Activated CD8-positive, alpha-beta T cell treated with anti-CD3 and anti-CD28 coated beads for 36 hours (primary cell): ENCODE data around the gene SETD1A. TPM values are rescaled to one million over a fixed set of nuclear protein-coding genes. Genes with fewer than 3 reads are reported as not detected.

Source experiments
- ATAC-seq: fragments of 200-7000 bp; cut with Tn5 transposase; one replicate; pipeline ENCODE4 v1.10.0; 2021; ENCODE audit warnings: mild to moderate bottlenecking, moderate library complexity
- CTCF ChIA-PET: fragments of 350-600 bp; sonication (Branson Sonifier 250); formaldehyde crosslinking; loops from one replicate; lab custom pipeline; 2021; ENCODE audit warnings: antibody characterized with exemption; lab: Charles Lee
- POLR2A ChIA-PET: fragments of 350-600 bp; sonication (Branson Sonifier 250); formaldehyde crosslinking; loops from one replicate; lab custom pipeline; 2021; ENCODE audit warnings: antibody characterized with exemption; lab: Charles Lee
- DNase-seq: peaks from one replicate; pipeline ENCODE4 v3.0.0-alpha.2; 2020
- H3K27ac Mint-ChIP-seq: one replicate; pipeline ENCODE4 v1.8.0; 2021; ENCODE audit warnings: mild to moderate bottlenecking, mixed read lengths
- H3K27me3 Mint-ChIP-seq: one replicate; pipeline ENCODE4 v1.8.0; 2021; ENCODE audit warnings: mixed read lengths
- H3K36me3 Mint-ChIP-seq: one replicate; pipeline ENCODE4 v1.8.0; 2021; ENCODE audit warnings: low read depth, mixed read lengths
- H3K4me1 Mint-ChIP-seq: one replicate; pipeline ENCODE4 v1.8.0; 2021; ENCODE audit warnings: low read depth, mixed read lengths
- H3K4me3 Mint-ChIP-seq: one replicate; pipeline ENCODE4 v1.8.0; 2021; ENCODE audit warnings: mild to moderate bottlenecking, moderate library complexity, mixed read lengths
- H3K9me3 Mint-ChIP-seq: one replicate; pipeline ENCODE4 v1.8.0; 2021; ENCODE audit warnings: mixed read lengths
- CTCF ChIP-seq: fragments of 200-600 bp; IDR thresholded peaks from one replicate; pipeline ENCODE4 v1.8.0; 2022; ENCODE audit warnings: antibody characterized with exemption, mild to moderate bottlenecking
- intact Hi-C: fragments of 100-400 bp; cut with micrococcal nuclease; formaldehyde crosslinking; loops from one replicate; pipeline ENCODE4 v1.10.0; 2022
- total RNA-seq, 2 experiments: library from RNA; stranded (reverse); gene quantifications; one replicate each; pipeline ENCODE4 v1.2.3, GENCODE V29; 2021

Gene SETD1A
- total RNA-seq, 2 experiments from 2014 or later: 18.0 to 19.2 TPM

GRCh38 chr16:30918614-30919013, 38.9 kb upstream of the SETD1A start:
- H3K4me3 Mint-ChIP-seq: no peak overlapping the region
- intact Hi-C loops: no loop called here
- TF ChIP-seq CTCF: no peak
- no peak overlapping the region for H3K27ac Mint-ChIP-seq
- no peak for DNase-seq
- no peak for ATAC-seq
- peaks cover 11% of the 10 kb centered on the region for H3K4me1 Mint-ChIP-seq
- POLR2A ChIA-PET: no interaction called here
- H3K27me3 Mint-ChIP-seq: no peaks in the 10 kb centered on the region
- CTCF ChIA-PET: interaction anchor here (0.9 to 6.6 kb wide), 2 partner anchors 24 to 74 kb away, joined by 3 to 82 read pairs; no protein-coding TSS in a partner anchor
- no peaks in the 10 kb centered on the region for H3K36me3 Mint-ChIP-seq
- no peaks in the 10 kb centered on the region for H3K9me3 Mint-ChIP-seq

GRCh38 chr16:30920891-30921290, 36.7 kb upstream of the SETD1A start:
- Mint-ChIP-seq H3K27ac (no peak overlapping the region), H3K36me3 (no peaks in the 10 kb centered on the region), H3K4me3 (peak overlapping the region; percentile 37), H3K27me3 (no peaks in the 10 kb centered on the region), H3K4me1 (peaks cover 17% of the 10 kb centered on the region), H3K9me3 (no peaks in the 10 kb centered on the region)
- intact Hi-C loops: loop anchor here (1.0 to 10.0 kb wide), 2 partner anchors 77 to 226 kb away; partner anchors contain the start of gene SRCAP
- no peak for ATAC-seq
- no peak for DNase-seq
- CTCF ChIA-PET: interaction anchor here (0.7 to 6.6 kb wide), 4 partner anchors 18 to 224 kb away, joined by 3 to 82 read pairs (median 4); no protein-coding TSS in a partner anchor
- POLR2A ChIA-PET: interaction anchor here (1.0 kb wide), 1 partner anchor 116 kb away, joined by 3 read pairs; no protein-coding TSS in a partner anchor
- TF ChIP-seq CTCF: no peak

- POLR2A ChIA-PET: interaction anchor here (1.0 kb wide), 1 partner anchor 117 kb away, joined by 3 read pairs; no protein-coding TSS in a partner anchor
- intact Hi-C loops: loop anchor here (1.0 to 10.0 kb wide), 2 partner anchors 77 to 227 kb away; partner anchors contain the start of gene SRCAP
Measured at GRCh38 chr16:30921459-30921747, 36.2 kb upstream of the SETD1A start.

DNA sequence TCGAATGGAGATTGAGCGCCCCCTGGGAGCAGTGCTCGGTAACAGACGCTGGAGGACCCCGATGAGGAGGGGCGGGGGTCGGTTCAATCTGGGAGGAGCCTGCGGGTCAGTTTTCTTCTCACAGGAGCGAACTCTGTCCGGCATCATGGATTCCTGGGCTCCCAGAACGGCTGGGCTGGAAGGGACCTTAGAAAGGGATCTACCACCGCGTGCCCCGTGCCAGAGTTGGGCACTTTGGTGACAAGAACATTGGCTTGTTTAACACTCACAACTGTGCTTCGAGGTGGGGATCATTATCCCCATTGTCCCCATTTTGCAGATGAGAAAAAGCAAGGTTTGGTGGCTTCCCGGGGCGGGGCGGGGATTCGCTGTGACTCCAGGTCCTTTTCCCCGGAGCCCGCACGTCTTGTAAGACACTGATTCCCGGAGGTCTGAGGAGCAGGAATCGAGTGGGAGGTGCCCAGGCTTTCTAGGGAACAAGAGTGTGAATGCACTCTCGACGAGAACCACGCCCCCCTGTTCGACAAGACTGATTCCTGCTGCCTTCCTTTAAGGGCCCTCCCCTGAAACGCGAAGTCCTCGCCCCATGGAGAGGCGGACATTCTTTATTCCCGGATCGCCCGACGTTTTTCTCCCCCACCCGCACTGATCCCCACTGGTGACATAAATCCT, 35.7 kb upstream of the SETD1A start:
- peak; percentile 94 for DNase-seq
- H3K27ac Mint-ChIP-seq: peak overlapping the region; percentile 100

More at GRCh38 chr16:30921459-30921747, 36.2 kb upstream of the SETD1A start:
- Mint-ChIP-seq H3K4me3 (peak overlapping the region; percentile 99), H3K9me3 (no peaks in the 10 kb centered on the region), H3K36me3 (no peaks in the 10 kb centered on the region), H3K27me3 (no peaks in the 10 kb centered on the region), H3K4me1 (peaks cover 20% of the 10 kb centered on the region), H3K27ac (peak overlapping the region; percentile 100)
- CTCF ChIA-PET: interaction anchor here (0.7 to 6.6 kb wide), 4 partner anchors 19 to 225 kb away, joined by 3 to 82 read pairs (median 4); no protein-coding TSS in a partner anchor
- DNase-seq (no peak), ATAC-seq (no peak)
- no peak for TF ChIP-seq CTCF

More for the DNA sequence above, 35.7 kb upstream of the SETD1A start:
- peak; percentile 96 for TF ChIP-seq CTCF
- Mint-ChIP-seq H3K27me3 (no peaks in the 10 kb centered on the region), H3K36me3 (no peaks in the 10 kb centered on the region), H3K9me3 (no peaks in the 10 kb centered on the region), H3K4me3 (peak overlapping the region; percentile 99), H3K4me1 (peaks cover 20% of the 10 kb centered on the region)
- ATAC-seq: peak; percentile 4
- POLR2A ChIA-PET: interaction anchor here (0.6 to 1.0 kb wide), 3 partner anchors 13 to 117 kb away, joined by 3 read pairs; no protein-coding TSS in a partner anchor
- intact Hi-C loops: loop anchor here (1.0 to 10.0 kb wide), 2 partner anchors 78 to 227 kb away; partner anchors contain the start of gene SRCAP
- CTCF ChIA-PET: interaction anchor here (0.7 to 6.6 kb wide), 6 partner anchors 19 to 137 kb away, joined by 3 to 82 read pairs (median 4); no protein-coding TSS in a partner anchor
